Keratinocyte (primary cell): Measurements from ENCODE around the gene RRBP1. TPM values are rescaled to one million over a fixed set of nuclear protein-coding genes. Genes with fewer than 3 reads are reported as not detected.

Experiments used
- DNase-seq: peaks from one replicate; pipeline ENCODE4 v3.0.0-alpha.2; 2011; ENCODE audit warnings: low read depth, missing footprints, low spot score
- FAIRE-seq: peaks from 2 replicates; lab custom pipeline; 2011; peaks lifted over from hg19 to GRCh38; lab: Jason Lieb, UNC
- H2AFZ ChIP-seq: 2 replicates; pipeline ENCODE4 v1.6.0; 2012; ENCODE audit warnings: low read length, control low read depth, inconsistent platforms; ENCODE audit not compliant: control insufficient read depth
- H3K27ac ChIP-seq: 2 replicates; pipeline ENCODE4 v1.5.1; 2011; ENCODE audit warnings: low read length; ENCODE audit not compliant: control insufficient read depth, insufficient read depth
- H3K27me3 ChIP-seq: 3 replicates; pipeline ENCODE4 v1.6.0; 2011; ENCODE audit warnings: low read length; ENCODE audit not compliant: control insufficient read depth, insufficient read depth; ENCODE audit errors: extremely low read depth
- H3K36me3 ChIP-seq, 2 experiments: 2 replicates in 1 of 2; 3 replicates in 1 of 2; pipeline ENCODE4 v1.5.1; 2011; ENCODE audit warnings: low read length in 2 of 2, mild to moderate bottlenecking in 1 of 2; ENCODE audit not compliant: control insufficient read depth in 2 of 2, insufficient read depth in 2 of 2; ENCODE audit errors: extremely low read depth in 1 of 2
- H3K4me1 ChIP-seq: 3 replicates; pipeline ENCODE4 v1.5.1; 2011; ENCODE audit warnings: low read length; ENCODE audit not compliant: control insufficient read depth, insufficient read depth; ENCODE audit errors: extremely low read depth
- H3K4me2 ChIP-seq: 3 replicates; pipeline ENCODE4 v1.6.0; 2011; ENCODE audit warnings: low read depth, low read length; ENCODE audit not compliant: control insufficient read depth, insufficient read depth; ENCODE audit errors: extremely low read depth
- H3K4me3 ChIP-seq, 3 experiments: fragments of 200-600 bp in 1 of 3; sonication (generic) in 1 of 3; 2 replicates in 2 of 3; 3 replicates in 1 of 3; pipeline ENCODE4 v1.5.1; 2011 to 2016; ENCODE audit warnings: low read length in 3 of 3, mild to moderate bottlenecking in 3 of 3, control low read depth in 2 of 3, inconsistent platforms in 1 of 3, low read depth in 1 of 3, mixed read lengths in 1 of 3, mixed run types in 1 of 3, moderate library complexity in 1 of 3; ENCODE audit not compliant: control insufficient read depth in 2 of 3, insufficient read depth in 2 of 3; ENCODE audit errors: extremely low read depth in 1 of 3
- H3K79me2 ChIP-seq: 2 replicates; pipeline ENCODE4 v1.6.0; 2012; ENCODE audit warnings: low read length; ENCODE audit not compliant: control insufficient read depth, insufficient read depth
- H3K9ac ChIP-seq: 3 replicates; pipeline ENCODE4 v1.6.0; 2011; ENCODE audit warnings: low read length; ENCODE audit not compliant: control insufficient read depth, insufficient read depth; ENCODE audit errors: extremely low read depth
- H3K9me1 ChIP-seq: 3 replicates; pipeline ENCODE4 v1.6.0; 2011; ENCODE audit warnings: low read length; ENCODE audit not compliant: control insufficient read depth, insufficient read depth; ENCODE audit errors: extremely low read depth
- H3K9me3 ChIP-seq: 2 replicates; pipeline ENCODE4 v1.5.1; 2012; ENCODE audit warnings: low read depth, low read length; ENCODE audit not compliant: control insufficient read depth
- H4K20me1 ChIP-seq: 3 replicates; pipeline ENCODE4 v1.6.0; 2011; ENCODE audit warnings: low read length; ENCODE audit not compliant: control insufficient read depth, insufficient read depth; ENCODE audit errors: extremely low read depth
- EZH2 ChIP-seq: IDR thresholded peaks from one replicate; pipeline ENCODE4 v1.6.1; 2012; ENCODE audit warnings: inconsistent platforms, mild to moderate bottlenecking, low read length, moderate library complexity
- dilution Hi-C: fragments of 300-500 bp; cut with MboI; formaldehyde crosslinking; loops from one replicate; pipeline ENCODE4 v1.7.0; 2020; ENCODE audit warnings: low sequenced_read_pairs; ENCODE audit not compliant: extremely low pct_ligation_motif_present
- polyA plus RNA-seq, 5 experiments: library from polyadenylated mRNA; depleted of rRNA in 3 of 5; stranded (reverse) in 3 of 5; stranded (forward) in 1 of 5; unstranded in 1 of 5; fragments of >200 nt; gene quantifications; 1 replicate in 1 of 5; 2 replicates in 3 of 5; 3 replicates in 1 of 5; pipeline versions ENCODE4 v1.2.1 to v1.2.3, GENCODE V29; 2011 to 2012; ENCODE audit warnings: missing spikeins in 2 of 5, low read depth in 1 of 5, low replicate concordance in 1 of 5
- TF ChIP-seq, protein P1 (sequence below), 3 experiments: IDR thresholded peaks in 1 of 3; conservative IDR thresholded peaks in 1 of 3; optimal IDR thresholded peaks in 1 of 3; 2 replicates in 2 of 3; 3 replicates in 1 of 3; pipeline versions ENCODE3 to v1.5.1; 2011; ENCODE audit warnings: low read length in 3 of 3, mild to moderate bottlenecking in 3 of 3, moderate library complexity in 2 of 3, control low read depth in 1 of 3, inconsistent platforms in 1 of 3; ENCODE audit not compliant: insufficient read depth in 2 of 3; ENCODE audit errors: extremely low read depth in 1 of 3

RRBP1 gene
- polyA plus RNA-seq, 1 donor (not counting 4 experiments of a cell fraction or from before 2014, with no cell fraction given), result 43.9 TPM

DNA sequence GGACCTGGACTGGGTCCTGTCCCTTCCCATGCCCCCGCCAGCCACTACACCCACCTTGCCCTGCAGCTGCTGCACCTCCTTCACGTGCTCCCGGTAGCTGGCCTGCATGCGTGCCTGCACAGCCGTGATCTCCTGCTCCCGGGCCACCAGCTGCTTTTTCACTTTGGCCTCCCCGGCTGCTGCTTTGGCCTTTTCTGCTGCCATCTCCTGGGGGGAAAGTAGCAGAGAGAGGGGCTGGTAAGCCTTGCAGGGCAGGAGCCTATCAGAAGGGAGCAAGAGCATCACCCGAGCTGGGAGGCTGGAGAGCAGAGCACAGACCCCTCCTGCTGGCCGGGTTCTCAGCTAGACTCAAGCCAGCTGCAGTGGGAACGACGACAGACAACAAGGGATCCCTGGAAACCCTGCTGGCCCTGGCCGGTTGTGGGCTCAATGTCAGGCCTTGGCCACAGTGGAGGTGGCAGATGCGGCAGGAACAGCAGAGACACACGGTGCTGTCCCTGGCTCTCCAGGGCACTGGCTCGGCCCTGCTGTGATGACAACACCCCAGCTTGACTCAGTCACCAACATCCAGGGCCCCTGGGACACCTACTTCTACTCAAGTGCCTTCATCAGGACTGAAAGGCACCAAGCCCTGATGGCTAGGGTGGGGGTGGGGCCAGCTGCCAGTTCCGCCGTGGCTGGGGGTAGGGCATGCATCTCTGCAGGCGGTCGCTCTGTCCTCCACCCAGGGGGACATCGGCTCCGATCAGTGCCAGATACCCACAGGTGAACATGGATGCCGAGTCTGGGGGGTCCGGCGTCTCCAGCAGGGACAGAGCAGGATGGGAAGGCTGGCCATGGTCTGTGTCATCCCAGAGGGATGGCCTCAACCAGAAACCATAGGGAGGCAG lies 45.3 kb downstream of the RRBP1 start:
- no peak overlapping the region for H3K27ac ChIP-seq
- no peak overlapping the region for H3K9ac ChIP-seq
- dilution Hi-C loops, result no loop called here
- H3K79me2 ChIP-seq, result peaks cover 9% of the 10 kb centered on the region
- DNase-seq, result no peak
- H4K20me1 ChIP-seq, result peaks cover 3% of the 10 kb centered on the region
- no peak for TF ChIP-seq EZH2
- TF ChIP-seq, protein P1, sequence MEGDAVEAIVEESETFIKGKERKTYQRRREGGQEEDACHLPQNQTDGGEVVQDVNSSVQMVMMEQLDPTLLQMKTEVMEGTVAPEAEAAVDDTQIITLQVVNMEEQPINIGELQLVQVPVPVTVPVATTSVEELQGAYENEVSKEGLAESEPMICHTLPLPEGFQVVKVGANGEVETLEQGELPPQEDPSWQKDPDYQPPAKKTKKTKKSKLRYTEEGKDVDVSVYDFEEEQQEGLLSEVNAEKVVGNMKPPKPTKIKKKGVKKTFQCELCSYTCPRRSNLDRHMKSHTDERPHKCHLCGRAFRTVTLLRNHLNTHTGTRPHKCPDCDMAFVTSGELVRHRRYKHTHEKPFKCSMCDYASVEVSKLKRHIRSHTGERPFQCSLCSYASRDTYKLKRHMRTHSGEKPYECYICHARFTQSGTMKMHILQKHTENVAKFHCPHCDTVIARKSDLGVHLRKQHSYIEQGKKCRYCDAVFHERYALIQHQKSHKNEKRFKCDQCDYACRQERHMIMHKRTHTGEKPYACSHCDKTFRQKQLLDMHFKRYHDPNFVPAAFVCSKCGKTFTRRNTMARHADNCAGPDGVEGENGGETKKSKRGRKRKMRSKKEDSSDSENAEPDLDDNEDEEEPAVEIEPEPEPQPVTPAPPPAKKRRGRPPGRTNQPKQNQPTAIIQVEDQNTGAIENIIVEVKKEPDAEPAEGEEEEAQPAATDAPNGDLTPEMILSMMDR (optimal IDR thresholded peaks at IDR 0.05 in 1 of 3, IDR thresholded peaks at IDR 0.05 in 1 of 3, conservative IDR thresholded peaks at IDR 0.05 in 1 of 3; ENCODE audit: extremely low read depth in 1 of 3, insufficient read depth in 2 of 3, low read length in 3 of 3), result no peak
- H3K27me3 ChIP-seq, result no peaks in the 10 kb centered on the region
- FAIRE-seq, result no peak
- H3K4me2 ChIP-seq, result no peak overlapping the region
- H3K9me1 ChIP-seq, result no peaks in the 10 kb centered on the region
- H3K36me3 ChIP-seq, result peaks cover 59 to 67% of the 10 kb centered on the region in 2 experiments
- no peak overlapping the region for H3K4me3 ChIP-seq
- no peaks in the 10 kb centered on the region for H3K9me3 ChIP-seq
- no peaks in the 10 kb centered on the region for H3K4me1 ChIP-seq
- H2AFZ ChIP-seq, result no peak overlapping the region

DNA sequence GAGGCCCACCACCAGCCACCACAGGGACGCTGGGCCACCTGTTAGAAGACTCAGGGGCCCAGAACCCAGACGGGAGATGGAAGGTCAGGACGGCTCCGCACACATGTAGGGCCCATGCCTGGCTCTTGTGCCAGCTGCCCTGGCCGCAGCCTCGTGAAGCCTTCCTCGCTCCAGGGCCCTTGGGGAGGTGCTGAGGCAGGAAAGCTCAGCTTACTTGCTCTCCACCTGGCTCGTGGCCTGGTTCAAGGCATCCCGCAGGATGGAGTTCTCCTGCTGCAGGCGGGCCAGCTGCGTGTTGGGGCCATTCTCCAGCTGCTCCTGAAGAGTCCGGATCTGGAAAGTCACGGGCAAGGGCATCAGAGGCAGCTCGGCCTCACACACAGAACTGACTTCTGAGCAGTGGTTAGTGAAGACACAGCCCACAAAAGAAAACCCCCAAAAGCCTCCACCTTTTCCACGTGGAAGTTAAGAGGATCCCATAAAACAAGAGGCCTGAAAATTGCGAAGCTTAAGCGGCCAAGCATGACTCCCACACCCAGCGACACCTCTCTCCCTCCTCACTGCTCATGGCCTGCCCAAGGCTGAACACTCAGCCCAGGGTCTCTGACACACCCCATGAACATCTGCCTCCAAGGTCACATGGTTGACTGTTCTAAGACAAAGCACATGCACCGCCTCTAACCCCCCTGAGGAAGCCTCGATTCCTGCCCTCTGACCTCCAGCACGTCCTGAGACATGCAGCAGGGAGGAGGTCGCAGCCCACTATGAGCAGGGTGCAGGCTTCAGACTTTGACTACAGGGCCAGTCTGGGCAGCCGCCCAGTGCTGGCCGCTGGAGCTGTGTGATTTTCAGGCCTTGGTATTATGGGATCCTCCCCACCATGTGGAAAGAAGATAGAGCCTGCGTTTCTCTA lies 46.5 kb downstream of the RRBP1 start:
- no peak overlapping the region for H2AFZ ChIP-seq
- no peaks in the 10 kb centered on the region for H3K4me1 ChIP-seq
- FAIRE-seq, result no peak
- no peaks in the 10 kb centered on the region for H3K9me3 ChIP-seq
- TF ChIP-seq, protein P1 (optimal IDR thresholded peaks at IDR 0.05 in 1 of 3, IDR thresholded peaks at IDR 0.05 in 1 of 3, conservative IDR thresholded peaks at IDR 0.05 in 1 of 3; ENCODE audit: extremely low read depth in 1 of 3, insufficient read depth in 2 of 3, low read length in 3 of 3), result no peak
- TF ChIP-seq EZH2, result no peak
- DNase-seq, result no peak
- H3K9ac ChIP-seq, result no peak overlapping the region
- no peak overlapping the region for H3K27ac ChIP-seq
- H3K36me3 ChIP-seq, result peaks cover 56 to 69% of the 10 kb centered on the region in 2 experiments
- no peaks in the 10 kb centered on the region for H3K27me3 ChIP-seq
- H3K4me3 ChIP-seq, result no peak overlapping the region
- H4K20me1 ChIP-seq, result no peaks in the 10 kb centered on the region
- H3K9me1 ChIP-seq, result no peaks in the 10 kb centered on the region
- H3K79me2 ChIP-seq, result peaks cover 4% of the 10 kb centered on the region
- dilution Hi-C loops, result no loop called here
- H3K4me2 ChIP-seq, result no peak overlapping the region
